Body of pancreas (tissue), 4 donors: ENCODE data around the gene LDAH.

ENCODE experiments used
- POLR2A ChIP-seq, 3 donors: fragments of 450-650 bp; IDR thresholded peaks; one replicate each; pipeline ENCODE4 v1.6.1; 2016; ENCODE audit warnings: antibody characterized with exemption in 3 of 3, mild to moderate bottlenecking in 2 of 3
- TF ChIP-seq, protein P1 (sequence below), 7 experiments: fragments of 450-650 bp in 4 of 7; fragments of 200-600 bp in 3 of 7; sonication (generic) in 3 of 7; IDR thresholded peaks; one replicate each; pipeline ENCODE4 v1.5.1; 2016 to 2019; ENCODE audit warnings: antibody characterized with exemption in 7 of 7

DNA sequence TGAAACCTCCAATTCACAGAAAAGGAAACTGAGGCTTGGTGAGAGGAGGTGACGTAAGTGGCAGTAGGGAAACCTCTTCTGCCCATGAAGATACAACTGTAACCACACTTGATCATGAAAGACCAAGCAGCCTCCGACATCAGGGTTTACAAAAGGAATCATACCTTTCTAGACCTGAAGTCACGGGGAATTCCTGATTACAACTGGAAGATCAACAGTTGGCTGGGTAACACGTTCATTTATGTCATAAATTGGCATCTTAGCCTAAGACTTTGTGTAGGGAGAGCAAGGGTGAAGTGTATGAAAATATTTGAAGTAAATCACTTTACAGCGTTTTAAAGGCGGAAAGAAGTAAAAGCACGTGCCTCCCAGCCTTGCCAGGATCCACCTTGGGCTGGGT lies 172.9 kb downstream of the LDAH start:
- TF ChIP-seq POLR2A (IDR thresholded peaks at IDR 0.05) = no peak
- TF ChIP-seq, protein P1, sequence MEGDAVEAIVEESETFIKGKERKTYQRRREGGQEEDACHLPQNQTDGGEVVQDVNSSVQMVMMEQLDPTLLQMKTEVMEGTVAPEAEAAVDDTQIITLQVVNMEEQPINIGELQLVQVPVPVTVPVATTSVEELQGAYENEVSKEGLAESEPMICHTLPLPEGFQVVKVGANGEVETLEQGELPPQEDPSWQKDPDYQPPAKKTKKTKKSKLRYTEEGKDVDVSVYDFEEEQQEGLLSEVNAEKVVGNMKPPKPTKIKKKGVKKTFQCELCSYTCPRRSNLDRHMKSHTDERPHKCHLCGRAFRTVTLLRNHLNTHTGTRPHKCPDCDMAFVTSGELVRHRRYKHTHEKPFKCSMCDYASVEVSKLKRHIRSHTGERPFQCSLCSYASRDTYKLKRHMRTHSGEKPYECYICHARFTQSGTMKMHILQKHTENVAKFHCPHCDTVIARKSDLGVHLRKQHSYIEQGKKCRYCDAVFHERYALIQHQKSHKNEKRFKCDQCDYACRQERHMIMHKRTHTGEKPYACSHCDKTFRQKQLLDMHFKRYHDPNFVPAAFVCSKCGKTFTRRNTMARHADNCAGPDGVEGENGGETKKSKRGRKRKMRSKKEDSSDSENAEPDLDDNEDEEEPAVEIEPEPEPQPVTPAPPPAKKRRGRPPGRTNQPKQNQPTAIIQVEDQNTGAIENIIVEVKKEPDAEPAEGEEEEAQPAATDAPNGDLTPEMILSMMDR (IDR thresholded peaks at IDR 0.05) = no peak
